Inflammatory macrophage treated with lipopolysaccharide for 1 hour (primary cell): ENCODE measurements around the gene FIGLA.

Source experiments
- DNase-seq, 2 donors: peaks; one replicate each; pipeline ENCODE4 v3.0.0-alpha.2; 2020 to 2022

FIGLA gene

GRCh38 chr2:70771446-70771845 is 19.0 kb downstream of the FIGLA start:
- DNase-seq, result no peak

- DNase-seq, result no peak
These were observed 21.0 kb downstream of the FIGLA start for GRCh38 chr2:70769450-70769849.

DNA sequence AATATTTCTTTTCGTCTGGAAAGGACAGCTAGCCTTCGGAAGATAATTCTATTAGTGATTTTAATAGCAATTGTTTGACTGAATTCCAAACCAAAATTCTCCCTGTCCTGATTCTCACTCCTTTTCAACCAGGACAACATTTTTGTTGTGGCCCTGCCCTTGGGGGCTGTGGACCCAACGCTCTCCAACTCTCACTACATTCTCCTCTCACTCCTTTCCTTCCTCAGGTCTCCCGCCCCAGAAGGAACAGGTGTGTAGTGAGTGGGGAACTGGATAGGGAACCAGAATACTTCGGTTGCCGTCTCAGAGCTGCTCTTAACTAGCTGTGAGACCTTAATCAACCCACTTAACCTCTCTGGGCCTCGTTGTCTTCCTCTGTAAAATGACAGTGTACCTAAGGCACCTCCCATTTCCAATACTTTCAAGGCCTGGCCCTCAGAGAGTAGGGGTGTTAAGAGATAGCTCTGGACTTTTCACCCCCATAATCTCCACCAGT is 21.8 kb downstream of the FIGLA start:
- no peak for DNase-seq

GRCh38 chr2:70767699-70768589 is 22.5 kb downstream of the FIGLA start, which contains the start of gene ADD2:
ADD2 (minus strand) TSS chr2:70768200; CDS start chr2:70706408, 61,792 bp downstream.
- DNase-seq, result peak; percentile 26 to 47

GRCh38 chr2:70767079-70767698 is 23.3 kb downstream of the FIGLA start:
- DNase-seq, result no peak

GRCh38 chr2:70766357-70767078 is 23.9 kb downstream of the FIGLA start:
- no peak for DNase-seq

GRCh38 chr2:70765507-70765906 is 24.9 kb downstream of the FIGLA start:
- no peak for DNase-seq

DNA sequence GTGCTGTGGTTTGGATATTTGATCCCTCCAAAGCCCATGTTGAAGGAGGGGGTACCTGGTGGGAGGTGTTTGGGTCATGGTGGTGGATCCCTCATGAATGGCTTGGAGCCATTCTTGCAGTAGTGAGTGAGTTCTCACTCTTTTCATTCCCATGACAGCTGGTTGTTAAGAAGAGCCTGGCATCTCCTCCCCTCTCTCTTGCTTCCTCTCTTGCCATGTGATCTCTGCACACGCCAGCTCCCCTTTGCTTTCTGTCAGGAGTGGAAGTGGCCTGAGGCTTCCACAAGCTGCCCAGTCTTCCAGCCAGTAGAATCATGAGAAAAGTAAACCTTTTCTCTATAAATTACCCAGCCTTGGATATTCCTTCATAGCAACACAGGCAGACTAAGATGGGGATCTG is 31.0 kb downstream of the FIGLA start:
- DNase-seq, result no peak

- no peak for DNase-seq
These were observed 32.5 kb downstream of the FIGLA start for GRCh38 chr2:70757966-70758365.

DNA sequence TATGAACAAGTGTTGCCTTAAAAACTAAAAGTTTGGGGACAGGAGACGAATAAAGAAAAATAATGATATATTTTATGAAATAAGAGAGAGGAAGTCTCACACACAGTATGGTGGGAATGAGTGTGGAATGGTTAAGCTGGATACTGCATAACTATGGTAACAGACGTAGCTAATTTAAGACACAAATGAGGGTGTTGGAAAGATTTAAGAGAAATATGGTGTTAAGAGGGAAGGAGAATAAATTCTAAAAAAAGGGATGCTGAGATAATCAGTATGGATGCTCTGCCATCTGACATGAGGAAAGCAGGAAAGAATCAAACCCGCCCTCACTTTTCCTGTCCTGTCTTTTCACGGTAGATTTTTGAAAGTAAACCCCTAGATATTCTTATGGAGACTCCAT is 33.1 kb downstream of the FIGLA start:
- DNase-seq, result no peak

DNA sequence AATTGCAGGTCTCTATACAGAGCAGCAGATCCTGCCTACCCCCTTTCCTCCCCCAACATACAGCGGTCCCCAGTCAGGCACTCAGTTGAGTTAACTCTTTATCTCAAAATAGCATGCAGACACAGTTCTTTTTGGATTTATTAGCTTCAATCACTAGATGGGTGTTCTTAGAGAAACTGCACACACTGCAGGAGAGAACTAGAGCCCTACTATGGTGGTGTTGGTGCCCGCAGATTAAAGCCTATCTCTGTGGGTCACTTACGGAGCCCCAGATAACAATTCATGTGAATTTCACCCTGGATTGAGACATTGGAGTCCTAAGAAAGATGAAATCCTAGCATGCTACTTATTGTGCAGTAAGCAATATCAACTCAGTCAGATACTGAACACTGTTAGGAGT is 34.3 kb downstream of the FIGLA start:
- no peak for DNase-seq

DNA sequence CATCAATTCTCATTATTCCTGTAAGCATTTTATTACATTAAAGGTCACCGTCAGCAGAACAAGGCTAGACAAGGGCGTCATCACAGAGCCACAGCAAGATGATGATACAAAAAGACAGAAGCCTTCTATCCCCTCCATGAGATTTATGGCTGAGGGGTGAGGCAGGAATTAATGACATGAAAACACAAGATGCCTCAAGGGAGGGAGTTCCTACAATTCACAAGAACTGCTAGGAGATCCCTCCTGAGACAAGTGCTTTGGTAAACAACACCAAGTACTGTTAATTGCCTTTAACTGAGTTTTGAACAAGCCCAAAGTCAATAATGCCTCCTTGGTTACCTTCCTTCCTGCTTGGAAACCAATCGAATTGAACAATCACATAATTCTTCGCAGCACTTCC is 36.5 kb downstream of the FIGLA start:
- DNase-seq, result no peak

- DNase-seq, result no peak
These were observed 37.4 kb downstream of the FIGLA start for GRCh38 chr2:70753031-70753430.

DNA sequence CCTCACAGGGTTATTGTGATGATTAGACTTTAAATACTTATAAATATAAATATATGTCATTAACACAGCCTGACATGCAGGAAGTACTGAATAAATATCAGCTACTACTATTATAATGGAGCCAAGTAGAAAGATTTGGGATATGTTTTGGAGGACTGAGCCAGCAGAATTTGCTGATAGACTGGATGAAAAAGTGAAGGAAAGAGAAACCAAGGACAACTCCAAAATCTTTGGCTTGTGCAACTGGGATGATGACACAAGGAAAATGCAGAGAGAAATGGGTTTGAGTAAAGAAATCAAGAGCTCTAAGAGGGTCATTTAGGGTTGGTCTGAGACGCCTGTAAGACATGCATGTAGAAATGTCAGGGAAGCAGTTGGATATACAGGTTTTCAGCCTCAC is 38.0 kb downstream of the FIGLA start:
- no peak for DNase-seq

- DNase-seq, result no peak
These were observed 38.6 kb downstream of the FIGLA start for GRCh38 chr2:70751881-70752280.

DNA sequence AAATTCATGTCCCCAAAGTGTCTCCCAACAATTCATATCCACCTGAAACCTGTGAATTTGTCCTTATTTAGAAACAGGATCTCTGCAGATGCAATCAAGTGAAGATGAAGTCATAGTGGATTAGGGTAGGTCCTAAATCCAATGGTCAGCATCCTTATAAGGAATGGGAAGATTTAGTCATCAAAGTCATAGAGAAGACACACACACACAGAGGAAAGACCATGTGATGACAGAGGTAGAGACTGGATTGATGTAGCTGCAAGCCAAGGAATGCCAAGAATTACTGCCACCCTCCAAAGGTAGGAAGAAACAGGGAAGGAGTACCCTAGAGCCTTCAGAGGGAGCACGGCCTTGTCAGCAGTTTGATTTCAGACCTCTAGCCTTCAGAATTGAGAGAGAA is 40.1 kb downstream of the FIGLA start:
- DNase-seq, result no peak

- DNase-seq, result no peak
These were observed 42.2 kb downstream of the FIGLA start for GRCh38 chr2:70748002-70748784.

DNA sequence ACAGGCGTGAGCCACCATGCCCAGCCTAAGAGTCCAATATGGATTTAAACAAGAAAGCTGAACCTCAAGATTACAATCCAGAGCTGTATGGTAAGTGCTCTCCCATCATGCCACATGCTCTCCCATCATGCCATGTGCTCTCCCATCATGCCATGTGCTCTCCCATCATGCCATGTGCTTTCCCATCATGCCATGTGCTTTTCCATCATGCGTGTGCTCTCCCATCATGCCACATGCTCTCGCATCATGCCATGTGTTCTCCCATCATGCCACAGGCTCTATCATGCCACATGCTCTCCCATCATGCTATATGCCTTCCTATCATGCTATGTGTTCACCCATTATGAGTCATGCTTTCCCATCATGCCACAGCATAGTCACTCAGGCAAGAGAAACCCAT is 43.2 kb downstream of the FIGLA start:
- DNase-seq, result no peak

GRCh38 chr2:70746094-70746974 is 44.1 kb downstream of the FIGLA start:
- DNase-seq, result no peak

GRCh38 chr2:70745276-70745825 is 45.1 kb downstream of the FIGLA start:
- no peak for DNase-seq

- DNase-seq, result no peak
These were observed 46.0 kb downstream of the FIGLA start for GRCh38 chr2:70744397-70744796.
